Transverse colon (tissue), 4 donors: ENCODE measurements around the gene CADM1. TPM values are rescaled to one million over a fixed set of nuclear protein-coding genes. Genes with fewer than 3 reads are reported as not detected.

Experiments used
- DNase-seq: peaks from one replicate; pipeline ENCODE4 v3.0.0-alpha.2; 2019
- H3K27ac ChIP-seq, 4 donors: fragments of 200-600 bp; sonication (generic); 2 replicates each; pipeline ENCODE4 v1.5.1; 2016 to 2018; ENCODE audit warnings: inconsistent platforms in 4 of 4
- H3K27me3 ChIP-seq: fragments of 200-600 bp; sonication (generic); 2 replicates; pipeline ENCODE4 v1.5.1; 2017; ENCODE audit warnings: inconsistent platforms
- H3K36me3 ChIP-seq, 4 donors: fragments of 200-600 bp; sonication (generic); 2 replicates each; pipeline ENCODE4 v1.5.1; 2017 to 2019; ENCODE audit warnings: inconsistent platforms in 4 of 4
- H3K4me1 ChIP-seq, 4 donors: fragments of 200-600 bp; sonication (generic); 2 replicates each; pipeline ENCODE4 v1.5.1; 2017 to 2020; ENCODE audit warnings: inconsistent platforms in 4 of 4
- H3K4me3 ChIP-seq, 4 donors: fragments of 200-600 bp; sonication (generic); 1 replicate in 1 of 4; 2 replicates in 3 of 4; pipeline versions ENCODE4 v1.5.1 to v1.6.1; 2017 to 2019; ENCODE audit warnings: inconsistent platforms in 4 of 4
- H3K9me3 ChIP-seq, 2 donors: fragments of 200-600 bp; sonication (generic); 2 replicates each; pipeline ENCODE4 v1.5.1; 2017 to 2019; ENCODE audit warnings: inconsistent platforms in 2 of 2
- EP300 ChIP-seq: sonication (generic); formaldehyde crosslinking; IDR thresholded peaks from one replicate; pipeline ENCODE4 v1.6.1; 2017; ENCODE audit warnings: antibody characterized with exemption, low read depth
- POLR2A ChIP-seq: fragments of 450-650 bp; IDR thresholded peaks from one replicate; pipeline ENCODE4 v1.6.1; 2016; ENCODE audit warnings: antibody characterized with exemption, mild to moderate bottlenecking, moderate library complexity
- POLR2AphosphoS5 ChIP-seq, 3 donors: sonication (generic); formaldehyde crosslinking; IDR thresholded peaks; one replicate each; pipeline ENCODE4 v1.6.1; 2016; ENCODE audit warnings: antibody characterized with exemption in 3 of 3
- WGBS, 2 donors: methylation state at CpG; one replicate each; pipeline ENCODE4 v1.1.5; 2018; ENCODE audit warnings: low coverage in 1 of 2; 5-methylcytosine and 5-hydroxymethylcytosine counted together
- in situ Hi-C, 4 donors: fragments of 200-750 bp; cut with MboI; loops; one replicate each; pipeline versions ENCODE4 v1.15.0 to v1.15.1; 2017; ENCODE audit warnings: low sequenced_read_pairs in 3 of 4, low pct_ligation_motif_present in 1 of 4, low pct_unique_long_range_greater_than_20kb in 1 of 4
- intact Hi-C: fragments of 100-400 bp; cut with DNase I; formaldehyde crosslinking; loops from one replicate; pipeline ENCODE4 v1.15.1; 2023; ENCODE audit warnings: low total_unique reads
- total RNA-seq, 4 donors: library from RNA; depleted of rRNA; stranded (reverse); fragments of >200 nt; gene quantifications; one replicate each; pipeline ENCODE4 v1.1.0, GENCODE V29; 2016
- TF ChIP-seq, protein P1 (sequence below), 5 experiments: fragments of 200-600 bp in 3 of 5; fragments of 450-650 bp in 2 of 5; sonication (generic) in 3 of 5; IDR thresholded peaks; 1 replicate in 2 of 5; 2 replicates in 3 of 5; pipeline ENCODE4 v1.5.1; 2016 to 2017; ENCODE audit warnings: antibody characterized with exemption in 5 of 5, inconsistent platforms in 3 of 5, mild to moderate bottlenecking in 2 of 5, moderate library complexity in 1 of 5

The CADM1 gene
- total RNA-seq, 4 donors from 2014 or later = 2.8 to 6.4 (median 3.7) TPM

GRCh38 chr11:115463606-115464005 lies 40.6 kb downstream of the CADM1 start:
- H3K4me3 ChIP-seq = no peak overlapping the region
- H3K4me1 ChIP-seq = no peaks in the 10 kb centered on the region
- H3K27ac ChIP-seq = no peak overlapping the region
- no peak for DNase-seq
- WGBS, 2 donors = 78 to 81% methylated on average over 3 of the region's 3 CpGs
- H3K27me3 ChIP-seq = no peaks in the 10 kb centered on the region
- intact Hi-C loops (no loop called here), in situ Hi-C loops (no loop called here)
- H3K36me3 ChIP-seq = no peaks in the 10 kb centered on the region
- TF ChIP-seq POLR2AphosphoS5 (IDR thresholded peaks at IDR 0.05) = no peak
- no peak for TF ChIP-seq POLR2A
- TF ChIP-seq, protein P1, sequence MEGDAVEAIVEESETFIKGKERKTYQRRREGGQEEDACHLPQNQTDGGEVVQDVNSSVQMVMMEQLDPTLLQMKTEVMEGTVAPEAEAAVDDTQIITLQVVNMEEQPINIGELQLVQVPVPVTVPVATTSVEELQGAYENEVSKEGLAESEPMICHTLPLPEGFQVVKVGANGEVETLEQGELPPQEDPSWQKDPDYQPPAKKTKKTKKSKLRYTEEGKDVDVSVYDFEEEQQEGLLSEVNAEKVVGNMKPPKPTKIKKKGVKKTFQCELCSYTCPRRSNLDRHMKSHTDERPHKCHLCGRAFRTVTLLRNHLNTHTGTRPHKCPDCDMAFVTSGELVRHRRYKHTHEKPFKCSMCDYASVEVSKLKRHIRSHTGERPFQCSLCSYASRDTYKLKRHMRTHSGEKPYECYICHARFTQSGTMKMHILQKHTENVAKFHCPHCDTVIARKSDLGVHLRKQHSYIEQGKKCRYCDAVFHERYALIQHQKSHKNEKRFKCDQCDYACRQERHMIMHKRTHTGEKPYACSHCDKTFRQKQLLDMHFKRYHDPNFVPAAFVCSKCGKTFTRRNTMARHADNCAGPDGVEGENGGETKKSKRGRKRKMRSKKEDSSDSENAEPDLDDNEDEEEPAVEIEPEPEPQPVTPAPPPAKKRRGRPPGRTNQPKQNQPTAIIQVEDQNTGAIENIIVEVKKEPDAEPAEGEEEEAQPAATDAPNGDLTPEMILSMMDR (IDR thresholded peaks at IDR 0.05) = no peak
- TF ChIP-seq EP300 = no peak
- no peaks in the 10 kb centered on the region for H3K9me3 ChIP-seq

GRCh38 chr11:115462757-115463156 lies 41.5 kb downstream of the CADM1 start:
- TF ChIP-seq, protein P1 (IDR thresholded peaks at IDR 0.05) = no peak
- TF ChIP-seq POLR2AphosphoS5 (IDR thresholded peaks at IDR 0.05) (no peak), EP300 (no peak), POLR2A (no peak)
- DNase-seq = no peak
- in situ Hi-C loops = no loop called here
- Histone ChIP-seq H3K4me1 (no peaks in the 10 kb centered on the region), H3K27ac (no peak overlapping the region), H3K27me3 (peaks cover 3% of the 10 kb centered on the region), H3K9me3 (no peaks in the 10 kb centered on the region), H3K36me3 (no peaks in the 10 kb centered on the region), H3K4me3 (no peak overlapping the region)
- WGBS, 2 donors = 80 to 94% methylated on average over 1 of the region's 1 CpG
- intact Hi-C loops = no loop called here

DNA sequence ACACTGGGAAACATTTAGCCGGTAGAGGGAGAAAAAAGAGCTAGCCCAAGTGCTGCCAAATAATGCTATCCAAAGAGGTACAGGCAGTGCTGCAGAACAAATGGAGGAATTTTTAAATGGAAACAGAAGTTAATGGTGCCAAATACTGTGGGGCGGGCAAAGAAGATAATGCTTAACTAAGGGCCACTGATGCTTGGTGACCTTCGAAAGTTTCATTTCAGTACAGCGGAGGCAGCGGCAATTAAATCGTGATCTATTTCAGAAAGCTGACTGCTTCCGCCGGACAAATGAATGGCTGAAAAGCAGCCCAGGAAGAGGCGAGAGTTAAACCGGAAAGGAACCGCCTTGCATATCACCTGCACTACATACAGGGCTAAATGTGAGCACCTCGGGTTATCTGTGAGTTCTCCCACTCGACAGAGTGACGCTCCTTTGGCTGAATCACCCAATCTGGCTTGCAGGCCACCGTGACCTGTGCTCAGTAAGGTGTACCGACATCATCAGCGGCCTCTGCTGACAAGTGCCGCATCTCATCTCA lies 42.1 kb downstream of the CADM1 start:
- 88 to 89% methylated on average over 5 to 18 of the region's 18 CpGs for WGBS, 2 donors
- Histone ChIP-seq H3K36me3 (no peaks in the 10 kb centered on the region), H3K9me3 (no peaks in the 10 kb centered on the region), H3K27ac (no peak overlapping the region), H3K4me1 (no peaks in the 10 kb centered on the region), H3K27me3 (peaks cover 8% of the 10 kb centered on the region), H3K4me3 (no peak overlapping the region)
- TF ChIP-seq POLR2A (no peak), POLR2AphosphoS5 (IDR thresholded peaks at IDR 0.05) (no peak), EP300 (no peak)
- TF ChIP-seq, protein P1 (IDR thresholded peaks at IDR 0.05) = no peak
- intact Hi-C loops = no loop called here
- in situ Hi-C loops = no loop called here
- DNase-seq = no peak

DNA sequence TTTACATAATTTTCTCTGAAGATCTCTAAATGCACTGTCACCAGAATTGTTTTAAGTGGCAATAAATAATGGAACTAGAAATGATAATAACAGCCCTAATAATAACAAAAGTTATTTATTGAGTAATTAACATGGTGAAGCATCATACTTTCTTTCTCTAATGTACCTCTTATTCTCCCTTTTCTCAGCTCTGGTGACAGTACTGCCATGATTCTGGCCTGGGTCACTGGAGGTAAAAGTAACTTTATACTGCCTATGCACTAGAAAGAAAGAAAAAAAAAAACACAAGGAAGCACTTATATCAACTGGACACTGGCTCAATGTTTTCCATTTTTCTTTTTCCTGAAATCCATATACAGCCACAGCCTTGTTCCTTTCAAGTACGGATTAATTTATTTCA lies 43.7 kb downstream of the CADM1 start:
- WGBS, 2 donors = 93 to 100% methylated on average over 1 of the region's 1 CpG

More for the DNA sequence above, 43.7 kb downstream of the CADM1 start:
- no peak overlapping the region for H3K27ac ChIP-seq
- in situ Hi-C loops = no loop called here
- DNase-seq = no peak
- H3K4me1 ChIP-seq = no peaks in the 10 kb centered on the region
- intact Hi-C loops = no loop called here
- TF ChIP-seq POLR2AphosphoS5 (IDR thresholded peaks at IDR 0.05) = no peak
- TF ChIP-seq EP300 = no peak
- TF ChIP-seq POLR2A = no peak
- TF ChIP-seq, protein P1 (IDR thresholded peaks at IDR 0.05) = no peak
- H3K4me3 ChIP-seq = no peak overlapping the region
- no peaks in the 10 kb centered on the region for H3K36me3 ChIP-seq
- no peaks in the 10 kb centered on the region for H3K9me3 ChIP-seq
- H3K27me3 ChIP-seq = peaks cover 8% of the 10 kb centered on the region
